Measurements from ENCODE around the gene MED22.

- no peak for TF ChIP-seq POLR2AphosphoS5 (IDR thresholded peaks at IDR 0.05; ENCODE audit: low read depth, low read length)
- TF ChIP-seq POLR2A (IDR thresholded peaks at IDR 0.05; ENCODE audit: low read depth, low read length) = no peak
- TF ChIP-seq SPI1 (IDR thresholded peaks at IDR 0.05; ENCODE audit: low read depth, low read length) = no peak
- TF ChIP-seq TAF1 (IDR thresholded peaks at IDR 0.05; ENCODE audit: low read depth, low read length) = no peak
- TF ChIP-seq POU2F2 (IDR thresholded peaks at IDR 0.05; ENCODE audit: low read depth, low read length) = no peak
These were observed 57.1 kb downstream of the MED22 start for GRCh38 chr9:133290751-133291302.

All from GM12891 (cell line).